Measurements from ENCODE around the gene RAB38.

RAB38 gene

GRCh38 chr11:88070437-88070836 lies 104.8 kb downstream of the RAB38 start:
- Mint-ChIP-seq H3K27me3 (ENCODE audit: low read depth) (no peaks in the 10 kb centered on the region), H3K4me1 (peaks cover 31% of the 10 kb centered on the region), H3K36me3 (ENCODE audit: low read depth) (no peaks in the 10 kb centered on the region), H3K9me3 (peaks cover 16% of the 10 kb centered on the region), H3K27ac (peak overlapping the region in 2 of 3 experiments; percentile 32 to 62), H3K4me3 (no peak overlapping the region)
- TF ChIP-seq CTCF (IDR thresholded peaks at IDR 0.05; ENCODE audit: unreplicated experiment in 3 of 3), result no peak

- Mint-ChIP-seq H3K27ac (no peak overlapping the region), H3K4me1 (peaks cover 38% of the 10 kb centered on the region), H3K4me3 (no peak overlapping the region), H3K36me3 (ENCODE audit: low read depth) (no peaks in the 10 kb centered on the region), H3K27me3 (ENCODE audit: low read depth) (no peaks in the 10 kb centered on the region), H3K9me3 (peaks cover 10% of the 10 kb centered on the region)
- no peak for TF ChIP-seq CTCF (IDR thresholded peaks at IDR 0.05; ENCODE audit: unreplicated experiment in 3 of 3)
Measured at GRCh38 chr11:88068848-88069554, 106.2 kb downstream of the RAB38 start.

GRCh38 chr11:88066090-88066489 lies 109.2 kb downstream of the RAB38 start:
- TF ChIP-seq CTCF (IDR thresholded peaks at IDR 0.05; ENCODE audit: unreplicated experiment in 3 of 3), result no peak
- H3K36me3 Mint-ChIP-seq (ENCODE audit: low read depth), result no peaks in the 10 kb centered on the region
- peaks cover 37% of the 10 kb centered on the region for H3K4me1 Mint-ChIP-seq
- peak overlapping the region; percentile 32 to 69 (median 59) for H3K27ac Mint-ChIP-seq
- H3K4me3 Mint-ChIP-seq, result no peak overlapping the region
- H3K27me3 Mint-ChIP-seq (ENCODE audit: low read depth), result no peaks in the 10 kb centered on the region
- no peaks in the 10 kb centered on the region for H3K9me3 Mint-ChIP-seq

GRCh38 chr11:88064097-88064705 lies 111.0 kb downstream of the RAB38 start:
- no peak for TF ChIP-seq CTCF (IDR thresholded peaks at IDR 0.05; ENCODE audit: unreplicated experiment in 3 of 3)
- Mint-ChIP-seq H3K36me3 (ENCODE audit: low read depth) (no peaks in the 10 kb centered on the region), H3K9me3 (no peaks in the 10 kb centered on the region), H3K4me3 (no peak overlapping the region), H3K4me1 (peaks cover 29% of the 10 kb centered on the region), H3K27me3 (ENCODE audit: low read depth) (no peaks in the 10 kb centered on the region), H3K27ac (peak overlapping the region in 1 of 3 experiments; percentile 15)
